Measurements from ENCODE around the gene CHCHD3.

- TF ChIP-seq CTCF (conservative IDR thresholded peaks at IDR 0.05 in 1 of 2, IDR thresholded peaks at IDR 0.05 in 1 of 2; ENCODE audit: extremely low read depth in 1 of 2, insufficient read depth in 1 of 2, low read depth in 1 of 2, low read length in 2 of 2) (no peak), EZH2 (IDR thresholded peaks at IDR 0.05; ENCODE audit: borderline replicate concordance, low read length) (no peak)
These were observed 225.5 kb downstream of the CHCHD3 start for GRCh38 chr7:132856416-132856815.
